ENCODE measurements around the gene HOXB6. TPM values are rescaled to one million over a fixed set of nuclear protein-coding genes. Genes with fewer than 3 reads are reported as not detected.
A peak's percentile ranks its signal among the peaks of the same experiment; 100 is the strongest.

HOXB6 gene
- total RNA-seq, 1 donor from 2014 or later, result 0.52 TPM

- Mint-ChIP-seq H3K27me3 (ENCODE audit: low read depth) (peaks cover 82% of the 10 kb centered on the region), H3K36me3 (ENCODE audit: low read depth) (no peaks in the 10 kb centered on the region), H3K4me3 (ENCODE audit: low read depth) (no peak within 1 kb of the TSS), H3K27ac (peak within 1 kb of the TSS; percentile 54), H3K4me1 (ENCODE audit: low read depth) (peaks cover 45% of the 10 kb centered on the region), H3K9me3 (no peaks in the 10 kb centered on the region)
- no peak for DNase-seq (ENCODE audit: low spot score)
- intact Hi-C loops (cut with micrococcal nuclease), result loop anchor here (10.0 kb wide), 1 partner anchor 1349 kb away; the partner anchor contains the start of gene DLX4
These were observed 10.5 kb upstream of the HOXB6 start, which contains the start of gene HOXB8 for GRCh38 chr17:48615047-48615962. TSS of gene HOXB8 (minus strand) at chr17:48615292. CDS start at chr17:48614704, 588 bp downstream.

GRCh38 chr17:48613862-48614694, 9.3 kb upstream of the HOXB6 start:
- peaks cover 42% of the 10 kb centered on the region for H3K4me1 Mint-ChIP-seq (ENCODE audit: low read depth)
- intact Hi-C loops (cut with micrococcal nuclease), result loop anchor here (1.0 to 10.0 kb wide), 6 partner anchors 16 to 1351 kb away; partner anchors contain the start of genes DLX4 and IGF2BP1
- H3K4me3 Mint-ChIP-seq (ENCODE audit: low read depth), result no peak overlapping the region
- H3K27ac Mint-ChIP-seq, result no peak overlapping the region
- no peak for DNase-seq (ENCODE audit: low spot score)
- no peaks in the 10 kb centered on the region for H3K9me3 Mint-ChIP-seq
- no peaks in the 10 kb centered on the region for H3K36me3 Mint-ChIP-seq (ENCODE audit: low read depth)
- H3K27me3 Mint-ChIP-seq (ENCODE audit: low read depth), result peaks cover 83% of the 10 kb centered on the region

- H3K9me3 Mint-ChIP-seq, result no peaks in the 10 kb centered on the region
- H3K4me3 Mint-ChIP-seq (ENCODE audit: low read depth), result peak overlapping the region; percentile 72
- H3K27me3 Mint-ChIP-seq (ENCODE audit: low read depth), result peaks cover 81% of the 10 kb centered on the region
- intact Hi-C loops (cut with micrococcal nuclease), result loop anchor here (1.0 to 10.0 kb wide), 6 partner anchors 15 to 1352 kb away; partner anchors contain the start of genes DLX4 and IGF2BP1
- no peaks in the 10 kb centered on the region for H3K36me3 Mint-ChIP-seq (ENCODE audit: low read depth)
- H3K27ac Mint-ChIP-seq, result peak overlapping the region; percentile 72
- no peak for DNase-seq (ENCODE audit: low spot score)
- H3K4me1 Mint-ChIP-seq (ENCODE audit: low read depth), result peaks cover 36% of the 10 kb centered on the region
These were observed 8.3 kb upstream of the HOXB6 start for GRCh38 chr17:48612854-48613691.

GRCh38 chr17:48612456-48612853, 7.7 kb upstream of the HOXB6 start:
- intact Hi-C loops (cut with micrococcal nuclease), result loop anchor here (2.0 to 10.0 kb wide), 5 partner anchors 35 to 1352 kb away; partner anchors contain the start of genes DLX4 and IGF2BP1

GRCh38 chr17:48611681-48612455, 7.1 kb upstream of the HOXB6 start:
- no peaks in the 10 kb centered on the region for H3K36me3 Mint-ChIP-seq (ENCODE audit: low read depth)
- peak overlapping the region; percentile 84 for H3K4me3 Mint-ChIP-seq (ENCODE audit: low read depth)
- peaks cover 81% of the 10 kb centered on the region for H3K27me3 Mint-ChIP-seq (ENCODE audit: low read depth)
- no peak for DNase-seq (ENCODE audit: low spot score)
- intact Hi-C loops (cut with micrococcal nuclease), result loop anchor here (2.0 to 10.0 kb wide), 5 partner anchors 35 to 1353 kb away; partner anchors contain the start of genes DLX4 and IGF2BP1
- H3K4me1 Mint-ChIP-seq (ENCODE audit: low read depth), result peaks cover 31% of the 10 kb centered on the region
- no peaks in the 10 kb centered on the region for H3K9me3 Mint-ChIP-seq
- H3K27ac Mint-ChIP-seq, result no peak overlapping the region

More at GRCh38 chr17:48612456-48612853, 7.7 kb upstream of the HOXB6 start:
- peaks cover 81% of the 10 kb centered on the region for H3K27me3 Mint-ChIP-seq (ENCODE audit: low read depth)
- peak overlapping the region; percentile 72 for H3K27ac Mint-ChIP-seq
- H3K4me1 Mint-ChIP-seq (ENCODE audit: low read depth), result peaks cover 36% of the 10 kb centered on the region
- DNase-seq (ENCODE audit: low spot score), result no peak
- H3K36me3 Mint-ChIP-seq (ENCODE audit: low read depth), result no peaks in the 10 kb centered on the region
- peak overlapping the region; percentile 66 for H3K4me3 Mint-ChIP-seq (ENCODE audit: low read depth)
- no peaks in the 10 kb centered on the region for H3K9me3 Mint-ChIP-seq

- Mint-ChIP-seq H3K4me1 (ENCODE audit: low read depth) (peaks cover 29% of the 10 kb centered on the region), H3K27ac (peak overlapping the region; percentile 61), H3K4me3 (ENCODE audit: low read depth) (peak overlapping the region; percentile 84), H3K9me3 (no peaks in the 10 kb centered on the region), H3K36me3 (ENCODE audit: low read depth) (no peaks in the 10 kb centered on the region), H3K27me3 (ENCODE audit: low read depth) (peaks cover 81% of the 10 kb centered on the region)
- DNase-seq (ENCODE audit: low spot score), result no peak
- intact Hi-C loops (cut with micrococcal nuclease), result loop anchor here (5.0 to 10.0 kb wide), 3 partner anchors 36 to 1354 kb away; partner anchors contain the start of genes DLX4 and IGF2BP1
These were observed 6.4 kb upstream of the HOXB6 start for GRCh38 chr17:48611213-48611612.

- Mint-ChIP-seq H3K4me3 (ENCODE audit: low read depth) (peak within 1 kb of the TSS; percentile 84), H3K36me3 (ENCODE audit: low read depth) (no peaks in the 10 kb centered on the region), H3K9me3 (no peaks in the 10 kb centered on the region), H3K27me3 (ENCODE audit: low read depth) (peaks cover 77% of the 10 kb centered on the region), H3K27ac (peak within 1 kb of the TSS; percentile 61), H3K4me1 (ENCODE audit: low read depth) (peaks cover 29% of the 10 kb centered on the region)
- no peak for DNase-seq (ENCODE audit: low spot score)
- intact Hi-C loops (cut with micrococcal nuclease), result loop anchor here (5.0 to 10.0 kb wide), 3 partner anchors 37 to 1354 kb away; partner anchors contain the start of genes DLX4 and IGF2BP1
These were observed 5.8 kb upstream of the HOXB6 start, which contains the start of gene HOXB7 for GRCh38 chr17:48610282-48611211. TSS of gene HOXB7 (minus strand) at chr17:48611017. CDS start at chr17:48610918, 99 bp downstream.

- H3K36me3 Mint-ChIP-seq (ENCODE audit: low read depth), result no peaks in the 10 kb centered on the region
- H3K4me1 Mint-ChIP-seq (ENCODE audit: low read depth), result peaks cover 25% of the 10 kb centered on the region
- peak overlapping the region; percentile 84 for H3K4me3 Mint-ChIP-seq (ENCODE audit: low read depth)
- H3K27me3 Mint-ChIP-seq (ENCODE audit: low read depth), result peaks cover 77% of the 10 kb centered on the region
- H3K9me3 Mint-ChIP-seq, result no peaks in the 10 kb centered on the region
- intact Hi-C loops (cut with micrococcal nuclease), result loop anchor here (5.0 to 10.0 kb wide), 3 partner anchors 37 to 1355 kb away; partner anchors contain the start of genes DLX4 and IGF2BP1
- DNase-seq (ENCODE audit: low spot score), result no peak
- no peak overlapping the region for H3K27ac Mint-ChIP-seq
These were observed 5.0 kb upstream of the HOXB6 start for GRCh38 chr17:48609759-48610281.

GRCh38 chr17:48609033-48609432, 4.2 kb upstream of the HOXB6 start:
- H3K4me3 Mint-ChIP-seq (ENCODE audit: low read depth), result peak overlapping the region; percentile 23
- H3K4me1 Mint-ChIP-seq (ENCODE audit: low read depth), result peaks cover 24% of the 10 kb centered on the region
- H3K9me3 Mint-ChIP-seq, result no peaks in the 10 kb centered on the region
- H3K36me3 Mint-ChIP-seq (ENCODE audit: low read depth), result no peaks in the 10 kb centered on the region
- intact Hi-C loops (cut with micrococcal nuclease), result no loop called here
- H3K27ac Mint-ChIP-seq, result no peak overlapping the region
- peaks cover 78% of the 10 kb centered on the region for H3K27me3 Mint-ChIP-seq (ENCODE audit: low read depth)
- DNase-seq (ENCODE audit: low spot score), result no peak

- no peak overlapping the region for H3K27ac Mint-ChIP-seq
- DNase-seq (ENCODE audit: low spot score), result no peak
- H3K4me1 Mint-ChIP-seq (ENCODE audit: low read depth), result peaks cover 20% of the 10 kb centered on the region
- H3K9me3 Mint-ChIP-seq, result no peaks in the 10 kb centered on the region
- H3K4me3 Mint-ChIP-seq (ENCODE audit: low read depth), result no peak overlapping the region
- H3K36me3 Mint-ChIP-seq (ENCODE audit: low read depth), result no peaks in the 10 kb centered on the region
- intact Hi-C loops (cut with micrococcal nuclease), result no loop called here
- H3K27me3 Mint-ChIP-seq (ENCODE audit: low read depth), result peaks cover 78% of the 10 kb centered on the region
These were observed 3.7 kb upstream of the HOXB6 start for GRCh38 chr17:48608494-48608834.
